ENCODE data around the gene RAB40AL. TPM values are rescaled to one million over a fixed set of nuclear protein-coding genes. Genes with fewer than 3 reads are reported as not detected.
"Not testable (repeated sequence)": the region's sequence is repeated elsewhere in the genome, so short reads cannot be mapped to it uniquely, and the experiment has no call there.

RAB40AL gene
- polyA plus RNA-seq, 2 donors = 0.05 to 0.24 TPM

- WGBS, 2 donors = 76 to 84% methylated on average over 2 of the region's 2 CpGs
- no peak overlapping the region for H3K27ac ChIP-seq (ENCODE audit: low read depth in 2 of 2, low read length in 1 of 2)
- no peaks in the 10 kb centered on the region for H3K36me3 ChIP-seq (ENCODE audit: control insufficient read depth in 2 of 2, insufficient read depth in 2 of 2, low read length in 1 of 2)
- H3K9me3 ChIP-seq (ENCODE audit: control insufficient read depth in 2 of 2, insufficient read depth in 1 of 2, low read depth in 1 of 2, low read length in 1 of 2) = no peaks in the 10 kb centered on the region
- no peaks in the 10 kb centered on the region for H3K27me3 ChIP-seq (ENCODE audit: control insufficient read depth in 1 of 2, insufficient read depth in 2 of 2, low read length in 2 of 2)
- no peak overlapping the region for H3K4me3 ChIP-seq (ENCODE audit: low read depth in 1 of 2, low read length in 2 of 2)
- no peaks in the 10 kb centered on the region for H3K4me1 ChIP-seq (ENCODE audit: control insufficient read depth in 2 of 2, insufficient read depth in 2 of 2, low read length in 1 of 2)
Observed at GRCh38 chrX:102957751-102958150, 20.7 kb downstream of the RAB40AL start.

- Histone ChIP-seq H3K9me3 (ENCODE audit: control insufficient read depth in 2 of 2, insufficient read depth in 1 of 2, low read depth in 1 of 2, low read length in 1 of 2) (no peaks in the 10 kb centered on the region), H3K4me3 (ENCODE audit: low read depth in 1 of 2, low read length in 2 of 2) (no peak overlapping the region), H3K36me3 (ENCODE audit: control insufficient read depth in 2 of 2, insufficient read depth in 2 of 2, low read length in 1 of 2) (no peaks in the 10 kb centered on the region), H3K27me3 (ENCODE audit: control insufficient read depth in 1 of 2, insufficient read depth in 2 of 2, low read length in 2 of 2) (no peaks in the 10 kb centered on the region), H3K27ac (ENCODE audit: low read depth in 2 of 2, low read length in 1 of 2) (no peak overlapping the region), H3K4me1 (ENCODE audit: control insufficient read depth in 2 of 2, insufficient read depth in 2 of 2, low read length in 1 of 2) (no peaks in the 10 kb centered on the region)
- WGBS, 2 donors = 60 to 69% methylated on average over 5 of the region's 5 CpGs
Observed at GRCh38 chrX:102958794-102959193, 21.7 kb downstream of the RAB40AL start.

GRCh38 chrX:102959471-102959870 lies 22.4 kb downstream of the RAB40AL start:
- Histone ChIP-seq H3K4me3 (ENCODE audit: low read depth in 1 of 2, low read length in 2 of 2) (no peak overlapping the region), H3K27ac (ENCODE audit: low read depth in 2 of 2, low read length in 1 of 2) (no peak overlapping the region), H3K36me3 (ENCODE audit: control insufficient read depth in 2 of 2, insufficient read depth in 2 of 2, low read length in 1 of 2) (no peaks in the 10 kb centered on the region), H3K9me3 (ENCODE audit: control insufficient read depth in 2 of 2, insufficient read depth in 1 of 2, low read depth in 1 of 2, low read length in 1 of 2) (no peaks in the 10 kb centered on the region), H3K27me3 (ENCODE audit: control insufficient read depth in 1 of 2, insufficient read depth in 2 of 2, low read length in 2 of 2) (no peaks in the 10 kb centered on the region), H3K4me1 (ENCODE audit: control insufficient read depth in 2 of 2, insufficient read depth in 2 of 2, low read length in 1 of 2) (no peaks in the 10 kb centered on the region)
- WGBS, 2 donors = 79 to 92% methylated on average over 4 of the region's 4 CpGs

GRCh38 chrX:102963955-102964354 lies 26.9 kb downstream of the RAB40AL start:
- peaks cover 0 to 3% of the 10 kb centered on the region in 2 donors for H3K4me1 ChIP-seq (ENCODE audit: control insufficient read depth in 2 of 2, insufficient read depth in 2 of 2, low read length in 1 of 2)
- 72 to 78% methylated on average over 1 of the region's 1 CpG for WGBS, 2 donors

GRCh38 chrX:102964940-102965339 lies 27.9 kb downstream of the RAB40AL start:
- Histone ChIP-seq H3K27me3 (ENCODE audit: control insufficient read depth in 1 of 2, insufficient read depth in 2 of 2, low read length in 2 of 2) (no peaks in the 10 kb centered on the region), H3K4me3 (ENCODE audit: low read depth in 1 of 2, low read length in 2 of 2) (no peak overlapping the region), H3K36me3 (ENCODE audit: control insufficient read depth in 2 of 2, insufficient read depth in 2 of 2, low read length in 1 of 2) (no peaks in the 10 kb centered on the region), H3K27ac (ENCODE audit: low read depth in 2 of 2, low read length in 1 of 2) (no peak overlapping the region), H3K9me3 (ENCODE audit: control insufficient read depth in 2 of 2, insufficient read depth in 1 of 2, low read depth in 1 of 2, low read length in 1 of 2) (no peaks in the 10 kb centered on the region), H3K4me1 (ENCODE audit: control insufficient read depth in 2 of 2, insufficient read depth in 2 of 2, low read length in 1 of 2) (peaks cover 0 to 3% of the 10 kb centered on the region in 2 donors)
- 7 to 9% methylated on average over 1 of the region's 1 CpG for WGBS, 2 donors

More at GRCh38 chrX:102963955-102964354, 26.9 kb downstream of the RAB40AL start:
- Histone ChIP-seq H3K4me3 (ENCODE audit: low read depth in 1 of 2, low read length in 2 of 2) (no peak overlapping the region), H3K27me3 (ENCODE audit: control insufficient read depth in 1 of 2, insufficient read depth in 2 of 2, low read length in 2 of 2) (no peaks in the 10 kb centered on the region), H3K36me3 (ENCODE audit: control insufficient read depth in 2 of 2, insufficient read depth in 2 of 2, low read length in 1 of 2) (no peaks in the 10 kb centered on the region), H3K27ac (ENCODE audit: low read depth in 2 of 2, low read length in 1 of 2) (no peak overlapping the region), H3K9me3 (ENCODE audit: control insufficient read depth in 2 of 2, insufficient read depth in 1 of 2, low read depth in 1 of 2, low read length in 1 of 2) (no peaks in the 10 kb centered on the region)

- Histone ChIP-seq H3K36me3 (ENCODE audit: control insufficient read depth in 2 of 2, insufficient read depth in 2 of 2, low read length in 1 of 2) (no peaks in the 10 kb centered on the region), H3K27me3 (ENCODE audit: control insufficient read depth in 1 of 2, insufficient read depth in 2 of 2, low read length in 2 of 2) (no peaks in the 10 kb centered on the region), H3K4me1 (ENCODE audit: control insufficient read depth in 2 of 2, insufficient read depth in 2 of 2, low read length in 1 of 2) (peaks cover 0 to 3% of the 10 kb centered on the region in 2 donors), H3K27ac (ENCODE audit: low read depth in 2 of 2, low read length in 1 of 2) (no peak overlapping the region), H3K9me3 (ENCODE audit: control insufficient read depth in 2 of 2, insufficient read depth in 1 of 2, low read depth in 1 of 2, low read length in 1 of 2) (peaks cover 0 to 2% of the 10 kb centered on the region in 2 donors), H3K4me3 (ENCODE audit: low read depth in 1 of 2, low read length in 2 of 2) (no peak overlapping the region)
- WGBS, 2 donors = 84 to 86% methylated on average over 3 of the region's 3 CpGs
Observed at GRCh38 chrX:102966701-102967100, 29.6 kb downstream of the RAB40AL start.

GRCh38 chrX:102968216-102968615 lies 31.1 kb downstream of the RAB40AL start:
- Histone ChIP-seq H3K4me1 (ENCODE audit: control insufficient read depth in 2 of 2, insufficient read depth in 2 of 2, low read length in 1 of 2) (peaks cover 0 to 3% of the 10 kb centered on the region in 2 donors), H3K27me3 (ENCODE audit: control insufficient read depth in 1 of 2, insufficient read depth in 2 of 2, low read length in 2 of 2) (no peaks in the 10 kb centered on the region), H3K4me3 (ENCODE audit: low read depth in 1 of 2, low read length in 2 of 2) (no peak overlapping the region), H3K9me3 (ENCODE audit: control insufficient read depth in 2 of 2, insufficient read depth in 1 of 2, low read depth in 1 of 2, low read length in 1 of 2) (peaks cover 0 to 2% of the 10 kb centered on the region in 2 donors), H3K36me3 (ENCODE audit: control insufficient read depth in 2 of 2, insufficient read depth in 2 of 2, low read length in 1 of 2) (no peaks in the 10 kb centered on the region), H3K27ac (ENCODE audit: low read depth in 2 of 2, low read length in 1 of 2) (no peak overlapping the region)
- 96 to 97% methylated on average over 2 of the region's 2 CpGs for WGBS, 2 donors

- not testable (repeated sequence) for H3K4me3 ChIP-seq (ENCODE audit: low read depth in 1 of 2, low read length in 2 of 2); H3K36me3 ChIP-seq (ENCODE audit: control insufficient read depth in 2 of 2, insufficient read depth in 2 of 2, low read length in 1 of 2); H3K9me3 ChIP-seq (ENCODE audit: control insufficient read depth in 2 of 2, insufficient read depth in 1 of 2, low read depth in 1 of 2, low read length in 1 of 2); H3K4me1 ChIP-seq (ENCODE audit: control insufficient read depth in 2 of 2, insufficient read depth in 2 of 2, low read length in 1 of 2); H3K27me3 ChIP-seq (ENCODE audit: control insufficient read depth in 1 of 2, insufficient read depth in 2 of 2, low read length in 2 of 2); H3K27ac ChIP-seq (ENCODE audit: low read depth in 2 of 2, low read length in 1 of 2)
Observed at GRCh38 chrX:102971536-102971935, 34.5 kb downstream of the RAB40AL start.

- Histone ChIP-seq H3K36me3 (ENCODE audit: control insufficient read depth in 2 of 2, insufficient read depth in 2 of 2, low read length in 1 of 2) (no peaks in the 10 kb centered on the region), H3K27me3 (ENCODE audit: control insufficient read depth in 1 of 2, insufficient read depth in 2 of 2, low read length in 2 of 2) (no peaks in the 10 kb centered on the region), H3K4me1 (ENCODE audit: control insufficient read depth in 2 of 2, insufficient read depth in 2 of 2, low read length in 1 of 2) (no peaks in the 10 kb centered on the region), H3K9me3 (ENCODE audit: control insufficient read depth in 2 of 2, insufficient read depth in 1 of 2, low read depth in 1 of 2, low read length in 1 of 2) (peaks cover 0 to 2% of the 10 kb centered on the region in 2 donors), H3K4me3 (ENCODE audit: low read depth in 1 of 2, low read length in 2 of 2) (no peak overlapping the region), H3K27ac (ENCODE audit: low read depth in 2 of 2, low read length in 1 of 2) (no peak overlapping the region)
- WGBS, 2 donors = 81 to 93% methylated on average over 2 of the region's 2 CpGs
Observed at GRCh38 chrX:102975016-102975415, 37.9 kb downstream of the RAB40AL start.

GRCh38 chrX:102976286-102976685 lies 39.2 kb downstream of the RAB40AL start:
- H3K27ac ChIP-seq (ENCODE audit: low read depth in 2 of 2, low read length in 1 of 2) = no peak overlapping the region
- WGBS, 2 donors = 38 to 53% methylated on average over 1 of the region's 1 CpG
- H3K36me3 ChIP-seq (ENCODE audit: control insufficient read depth in 2 of 2, insufficient read depth in 2 of 2, low read length in 1 of 2) = no peaks in the 10 kb centered on the region
- H3K4me1 ChIP-seq (ENCODE audit: control insufficient read depth in 2 of 2, insufficient read depth in 2 of 2, low read length in 1 of 2) = no peaks in the 10 kb centered on the region
- peaks cover 0 to 2% of the 10 kb centered on the region in 2 donors for H3K9me3 ChIP-seq (ENCODE audit: control insufficient read depth in 2 of 2, insufficient read depth in 1 of 2, low read depth in 1 of 2, low read length in 1 of 2)
- H3K4me3 ChIP-seq (ENCODE audit: low read depth in 1 of 2, low read length in 2 of 2) = no peak overlapping the region
- no peaks in the 10 kb centered on the region for H3K27me3 ChIP-seq (ENCODE audit: control insufficient read depth in 1 of 2, insufficient read depth in 2 of 2, low read length in 2 of 2)

Measured in esophagus (tissue), 2 donors.